ENCODE measurements around the gene CTDSP2. TPM values are rescaled to one million over a fixed set of nuclear protein-coding genes. Genes with fewer than 3 reads are reported as not detected.

The CTDSP2 gene
- total RNA-seq, 1 experiment from 2014 or later: 44.8 TPM

Other genes starting within 250 kb of the CTDSP2 start
- gene DTX3, start 241.9 kb downstream of the CTDSP2 start, total RNA-seq (2014; rRNA removed; shearing (Covaris generic)): 7.3 and 10.7 TPM in 2 replicates
- gene ARHGEF25, start 235.3 kb downstream of the CTDSP2 start, total RNA-seq (2014; rRNA removed; shearing (Covaris generic)): 8.5 and 11.7 TPM in 2 replicates
- gene B4GALNT1, start 213.5 kb downstream of the CTDSP2 start, total RNA-seq (2014; rRNA removed; shearing (Covaris generic)): 64.3 and 77.3 TPM in 2 replicates
- gene OS9, start 152.6 kb downstream of the CTDSP2 start, total RNA-seq (2014; rRNA removed; shearing (Covaris generic)): 221 and 235 TPM in 2 replicates
- 0.99 and 2.4 TPM in 2 replicates for gene AGAP2, start 108.0 kb downstream of the CTDSP2 start, total RNA-seq (2014; rRNA removed; shearing (Covaris generic))
- gene TSPAN31, start 101.7 kb downstream of the CTDSP2 start, total RNA-seq (2014; rRNA removed; shearing (Covaris generic)): 64.1 and 76.5 TPM in 2 replicates
- gene CDK4, start 94.4 kb downstream of the CTDSP2 start, total RNA-seq (2014; rRNA removed; shearing (Covaris generic)): 298 and 323 TPM in 2 replicates
- 5.5 and 7.3 TPM in 2 replicates for gene MARCHF9, start 91.6 kb downstream of the CTDSP2 start, total RNA-seq (2014; rRNA removed; shearing (Covaris generic))
- gene CYP27B1, start 79.7 kb downstream of the CTDSP2 start, total RNA-seq (2014; rRNA removed; shearing (Covaris generic)): 0.48 TPM in 1 of 2 replicates, not detected in the other
- 2.5 and 8.1 TPM in 2 replicates for gene METTL1, start 74.6 kb downstream of the CTDSP2 start, total RNA-seq (2014; rRNA removed; shearing (Covaris generic))
- gene EEF1AKMT3, start 74.1 kb downstream of the CTDSP2 start, total RNA-seq (2014; rRNA removed; shearing (Covaris generic)): 4.1 and 7.9 TPM in 2 replicates
- gene TSFM, start 63.9 kb downstream of the CTDSP2 start, total RNA-seq (2014; rRNA removed; shearing (Covaris generic)): 41.3 and 58.6 TPM in 2 replicates
- 2.0 and 4.3 TPM in 2 replicates for gene AVIL, start 28.0 kb downstream of the CTDSP2 start, total RNA-seq (2014; rRNA removed; shearing (Covaris generic))
- gene ATP23, start 94.8 kb upstream of the CTDSP2 start, total RNA-seq (2014; rRNA removed; shearing (Covaris generic)): 28.7 and 30.0 TPM in 2 replicates

All from H4 (cell line).